GM18909 (cell line): Measurements from ENCODE around the gene PKIG.
"Not testable (repeated sequence)": the region's sequence is repeated elsewhere in the genome, so short reads cannot be mapped to it uniquely, and the experiment has no call there.

ENCODE experiments used
- ATAC-seq: cut with Tn5 transposase; IDR thresholded peaks from one replicate; pipeline ENCODE4 v1.9.1; 2021; ENCODE audit warnings: mild to moderate bottlenecking; ENCODE audit not compliant: unreplicated experiment, poor library complexity

The PKIG gene

GRCh38 chr20:44582311-44583025 is at the start of gene PKIG:
PKIG (plus strand) TSS chr20:44582579; CDS start chr20:44614557, 31,978 bp downstream.
- ATAC-seq, result no peak

- no peak for ATAC-seq
Measured at GRCh38 chr20:44532981-44533331, 49.4 kb upstream of the PKIG start.

DNA sequence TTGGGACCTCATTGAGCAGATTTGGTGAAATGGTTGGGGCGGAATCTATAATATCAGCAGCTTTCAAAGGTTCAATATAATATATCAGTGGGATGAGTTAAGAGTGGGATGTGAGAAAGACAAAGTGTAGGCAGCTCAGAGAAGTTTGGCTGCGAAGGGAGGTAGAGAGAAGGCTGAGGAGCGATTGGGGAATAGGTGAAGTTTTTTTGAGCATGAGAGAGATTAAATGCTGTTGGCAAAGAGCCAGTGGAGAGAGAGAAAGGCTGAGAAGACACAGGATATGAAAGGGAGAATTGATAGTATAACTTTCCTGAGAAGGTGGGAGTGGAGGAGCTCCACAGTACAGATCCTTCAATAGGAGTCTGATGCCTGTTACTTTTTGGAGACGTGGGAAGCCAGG is 48.5 kb upstream of the PKIG start:
- ATAC-seq, result no peak

GRCh38 chr20:44536175-44536574 is 46.2 kb upstream of the PKIG start:
- ATAC-seq, result no peak

GRCh38 chr20:44537993-44538392 is 44.4 kb upstream of the PKIG start:
- ATAC-seq, result no peak

GRCh38 chr20:44540834-44541233 is 41.5 kb upstream of the PKIG start:
- ATAC-seq, result no peak

- ATAC-seq, result no peak
Measured at GRCh38 chr20:44541992-44542391, 40.4 kb upstream of the PKIG start.

- no peak for ATAC-seq
Measured at GRCh38 chr20:44542890-44543289, 39.5 kb upstream of the PKIG start.

- ATAC-seq, result no peak
Measured at GRCh38 chr20:44543358-44543757, 39.0 kb upstream of the PKIG start.

DNA sequence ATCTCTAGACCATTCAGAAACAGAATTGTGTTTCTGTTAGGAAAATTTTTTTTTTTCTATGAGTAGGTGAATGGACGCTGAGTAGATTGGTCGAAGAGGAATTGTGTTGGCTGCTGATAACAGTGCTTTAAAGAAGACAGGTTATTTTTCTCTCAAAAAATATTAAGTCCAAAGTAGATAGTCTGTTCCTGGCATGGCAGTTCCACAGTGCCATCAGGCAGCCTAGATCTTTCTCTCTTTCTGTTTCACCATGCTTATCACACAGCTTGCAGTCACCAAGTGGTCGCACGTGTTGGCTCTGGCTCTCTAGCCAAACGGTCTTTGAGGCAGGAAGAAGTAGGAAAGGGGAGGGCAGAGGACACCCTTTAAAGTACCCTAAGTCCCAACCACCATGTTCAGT is 38.1 kb upstream of the PKIG start:
- no peak for ATAC-seq

DNA sequence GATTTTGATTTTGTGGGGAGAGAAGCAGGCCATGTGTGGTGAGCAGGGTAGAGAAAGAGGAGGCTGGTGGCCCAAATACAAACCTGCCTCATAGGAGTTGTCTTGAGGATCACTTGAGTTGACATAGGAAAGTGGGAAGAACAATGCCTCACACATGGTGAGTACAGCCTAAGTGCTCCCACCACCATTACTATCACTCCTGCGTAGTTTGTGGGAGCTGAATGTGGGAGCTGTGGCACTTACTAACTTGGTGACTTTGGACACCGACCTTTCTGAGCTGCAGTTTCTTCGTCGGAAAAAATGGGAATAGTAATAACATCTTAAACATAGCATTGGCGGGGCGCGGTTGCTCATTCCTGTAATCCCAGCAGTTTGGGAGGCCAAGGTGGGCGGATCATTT is 35.0 kb upstream of the PKIG start:
- ATAC-seq, result no peak

GRCh38 chr20:44549123-44549522 is 33.3 kb upstream of the PKIG start:
- ATAC-seq, result no peak

GRCh38 chr20:44552050-44552449 is 30.3 kb upstream of the PKIG start:
- ATAC-seq, result no peak

DNA sequence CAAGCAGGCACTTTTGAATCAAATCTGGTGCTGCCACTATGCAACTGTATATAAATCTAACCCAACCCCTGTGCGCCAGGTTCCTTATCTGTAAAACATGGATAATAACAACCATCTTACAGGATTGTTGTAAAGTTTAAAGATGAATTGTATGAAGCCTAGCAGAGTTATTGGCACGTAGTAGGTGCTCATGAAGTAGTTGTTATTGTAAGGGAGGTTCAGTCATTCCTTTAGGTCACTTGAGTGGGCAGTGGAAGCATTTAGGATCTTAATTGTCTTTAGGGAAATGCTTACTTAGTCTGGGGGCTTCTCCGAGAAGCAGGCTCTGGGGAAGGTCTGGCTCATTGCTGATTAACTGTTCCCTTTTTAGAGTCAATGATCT is 29.8 kb upstream of the PKIG start:
- no peak for ATAC-seq

DNA sequence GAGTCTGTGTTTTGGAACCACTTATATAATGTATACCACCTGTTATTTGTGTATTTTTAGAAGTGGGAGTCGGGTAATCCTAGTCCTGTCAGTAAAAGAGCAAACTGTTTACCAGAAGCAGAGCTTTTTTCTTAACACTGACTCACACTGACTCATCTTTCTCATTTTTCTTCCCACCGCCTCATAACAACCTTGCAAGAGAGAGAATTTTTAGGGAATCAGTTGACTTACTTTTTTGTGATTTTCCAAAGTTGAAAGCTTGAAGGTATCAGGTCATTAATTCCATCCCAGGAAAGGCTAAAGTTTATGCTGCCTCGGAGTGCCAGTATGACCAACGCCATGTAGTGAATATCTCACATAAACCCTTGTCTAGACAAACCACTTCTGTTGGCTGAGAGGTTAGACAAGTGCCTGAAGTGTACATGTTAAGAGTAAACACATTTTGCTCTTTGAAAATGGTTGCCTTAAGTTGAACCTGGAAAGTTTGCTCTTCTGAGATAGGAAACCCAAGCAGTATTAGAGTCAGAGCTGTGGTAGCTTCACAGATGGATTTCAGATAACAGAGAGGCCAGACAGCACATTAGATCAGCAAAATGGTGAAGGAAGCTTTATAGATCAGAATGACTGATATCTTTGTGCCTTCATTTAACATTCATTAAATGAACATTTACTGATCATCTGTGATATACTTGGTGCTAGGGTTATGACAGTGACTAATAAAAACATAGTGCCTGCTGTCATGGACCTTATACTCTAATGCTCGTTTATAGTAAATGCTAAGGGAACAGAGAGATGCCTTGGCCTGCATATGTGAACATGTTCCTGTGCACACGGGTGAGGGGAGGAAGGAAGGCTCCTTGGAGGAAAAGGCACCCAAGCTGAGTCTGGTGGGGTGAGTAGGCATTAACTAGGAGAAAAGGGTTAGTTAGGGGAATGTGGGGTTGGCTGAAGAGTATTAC is 29.1 kb upstream of the PKIG start:
- no peak for ATAC-seq

DNA sequence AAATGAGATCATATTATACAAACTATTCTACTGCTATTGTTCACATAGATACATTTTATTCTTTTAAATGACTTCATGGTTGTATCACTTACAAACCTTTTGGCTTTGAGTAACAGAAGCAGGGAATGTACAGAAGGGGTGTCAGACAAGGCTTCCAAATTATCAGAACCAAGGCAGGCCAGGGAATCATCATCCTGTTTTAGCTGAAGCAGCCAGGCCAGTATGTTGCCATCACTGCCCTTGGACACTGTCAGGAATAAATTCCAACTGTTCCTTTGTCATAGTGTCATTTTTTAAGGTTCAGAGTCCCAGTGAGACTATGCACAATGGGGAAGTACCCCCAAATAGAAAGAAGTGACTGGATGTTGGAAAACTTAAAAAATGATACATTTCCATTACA is 23.1 kb upstream of the PKIG start:
- ATAC-seq, result no peak

- no peak for ATAC-seq
Measured at GRCh38 chr20:44560229-44560628, 22.1 kb upstream of the PKIG start.

DNA sequence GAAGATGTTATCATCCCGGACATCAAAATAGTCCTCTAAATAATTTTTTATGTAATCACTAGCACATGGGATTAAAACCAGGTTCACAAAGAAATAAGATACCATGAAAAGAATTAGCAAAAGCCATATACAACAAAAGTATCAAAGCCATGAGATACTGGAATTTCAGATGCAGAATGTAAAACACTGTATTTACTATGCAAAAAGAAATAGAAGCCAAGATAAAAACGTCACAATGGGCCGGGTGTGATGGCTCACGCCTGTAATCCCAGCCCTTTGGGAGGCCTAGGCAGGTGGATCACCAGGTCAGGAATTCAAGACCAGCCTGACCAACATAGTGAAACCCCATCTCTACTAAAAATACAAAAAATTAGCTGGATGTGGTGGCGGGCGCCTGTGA is 21.6 kb upstream of the PKIG start:
- not testable (repeated sequence) for ATAC-seq

- no peak for ATAC-seq
Measured at GRCh38 chr20:44561876-44562275, 20.5 kb upstream of the PKIG start.

GRCh38 chr20:44566018-44566417 is 16.4 kb upstream of the PKIG start:
- ATAC-seq, result no peak

- ATAC-seq, result no peak
Measured at GRCh38 chr20:44566811-44567210, 15.6 kb upstream of the PKIG start.

GRCh38 chr20:44570367-44570766 is 12.0 kb upstream of the PKIG start:
- no peak for ATAC-seq
